NCI-H2227 treated with DMSO at 0.1 percent for 48 hours (cell line): ENCODE data around the gene MS4A18.

Source experiments
- DNase-seq: peaks from one replicate; lab custom pipeline; 2025; lab: John Stamatoyannopoulos, UW

The MS4A18 gene

DNA sequence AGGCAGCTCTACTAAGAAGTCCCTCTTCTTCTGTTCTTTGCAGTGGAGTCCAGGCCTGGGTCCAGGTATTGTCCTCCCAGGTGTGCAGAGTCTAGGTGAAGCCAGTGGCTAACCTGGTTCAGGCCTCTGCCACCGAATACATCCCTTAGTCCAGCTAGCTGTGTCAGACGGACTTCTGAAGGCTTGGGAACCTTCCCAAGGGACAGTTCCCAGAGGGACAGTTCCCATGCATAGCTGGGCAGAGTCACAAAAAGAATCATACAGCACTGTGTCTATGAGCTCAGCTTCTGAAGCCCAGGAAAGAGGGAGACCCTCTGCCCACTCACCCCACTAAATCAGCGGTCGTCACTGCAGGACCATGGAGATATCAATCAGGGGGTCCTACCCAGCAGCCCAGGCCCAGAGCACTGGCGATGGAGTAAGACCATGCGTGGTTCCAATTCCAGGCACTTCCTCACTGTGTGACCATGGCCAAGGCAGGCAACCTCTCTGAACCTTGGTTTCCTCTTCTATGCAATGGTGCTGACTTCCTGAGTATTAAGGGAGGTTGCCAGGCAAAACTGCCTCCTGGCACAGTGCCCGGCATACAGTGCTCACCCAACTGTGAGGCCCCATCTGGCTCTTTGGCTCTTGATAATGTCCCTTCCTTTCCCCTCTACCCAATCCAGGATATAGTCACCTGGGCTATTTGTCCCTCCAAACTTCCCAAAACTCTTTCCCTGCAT, 64.0 kb downstream of the MS4A18 start:
- DNase-seq, result no peak

DNA sequence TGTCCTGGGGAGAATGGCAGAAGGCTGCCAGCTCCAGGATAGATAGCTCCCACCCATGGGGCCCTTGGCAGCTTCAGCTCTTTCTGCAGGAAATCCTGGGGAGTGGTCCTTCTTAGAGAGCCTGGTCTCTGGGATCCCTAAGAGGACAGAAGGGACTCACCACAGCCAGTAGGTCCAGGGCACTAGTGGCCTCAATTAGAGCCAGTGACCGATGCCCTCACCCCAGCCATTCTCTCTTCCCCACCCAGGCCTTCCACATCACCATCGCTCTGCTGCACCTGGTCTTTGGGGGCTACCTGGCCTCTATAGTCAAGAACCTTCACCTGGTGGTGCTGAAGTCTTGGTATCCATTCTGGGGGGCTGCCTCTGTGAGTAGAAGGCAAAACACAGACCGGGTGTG, 66.2 kb downstream of the MS4A18 start:
- no peak for DNase-seq

DNA sequence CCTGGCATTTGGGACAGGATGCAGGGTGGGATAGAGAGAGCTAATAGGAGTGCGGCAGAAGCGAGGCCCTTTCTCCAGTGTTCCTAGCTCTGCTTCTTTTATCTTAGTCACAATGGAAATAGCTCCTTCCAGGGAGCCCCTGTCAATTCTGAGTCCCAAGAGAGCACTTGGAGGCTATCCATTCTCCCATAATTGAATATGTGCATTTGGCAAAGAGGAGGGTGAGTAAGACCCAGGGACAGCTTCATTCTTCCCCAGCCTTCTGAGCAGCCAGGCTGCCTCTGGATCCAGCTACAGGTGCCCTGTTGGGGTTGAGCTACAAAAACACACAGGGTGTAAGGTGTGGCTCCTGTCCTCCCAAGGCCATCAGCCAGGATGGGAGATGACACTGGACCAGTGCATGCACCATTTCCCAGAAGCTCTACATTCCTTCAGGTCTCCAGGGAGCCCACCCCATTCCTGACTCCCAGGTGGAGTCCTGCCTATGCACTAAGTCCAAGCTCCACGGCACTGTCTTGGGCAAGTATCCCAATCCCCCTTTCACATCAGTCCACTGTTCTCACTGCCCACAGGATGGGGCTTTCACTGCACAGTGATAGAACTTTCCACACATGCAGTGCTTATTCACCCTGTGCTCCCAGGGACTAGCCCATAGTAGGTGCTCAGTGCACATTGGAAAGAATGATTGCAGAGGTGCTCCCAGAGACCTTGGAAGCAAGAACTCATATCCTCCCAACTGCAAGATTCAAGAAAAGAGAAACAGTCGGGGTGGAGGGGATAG, 66.8 kb downstream of the MS4A18 start:
- DNase-seq, result no peak

DNA sequence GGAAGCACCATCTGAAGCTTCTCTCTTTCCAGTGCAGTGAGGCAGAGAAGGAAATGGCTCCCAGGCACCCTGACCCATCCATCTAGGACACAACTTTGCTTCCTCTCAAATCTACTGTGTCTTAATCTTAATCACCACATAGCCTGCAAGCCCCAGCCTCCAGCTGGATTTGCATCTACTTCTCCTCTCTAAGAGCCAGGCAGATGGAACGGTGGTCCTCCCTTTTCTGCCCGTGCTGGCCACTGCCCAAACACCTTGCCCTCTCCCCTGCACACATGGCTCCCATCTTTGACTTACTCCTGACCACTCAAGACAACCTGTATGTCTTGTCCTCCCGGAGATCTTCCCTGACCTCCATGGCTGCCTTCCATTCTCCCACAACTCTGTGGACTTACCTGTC, 68.0 kb downstream of the MS4A18 start:
- DNase-seq, result no peak
